Stimulated activated CD8-positive, alpha-beta memory T cell treated with anti-CD3 and anti-CD28 coated beads, Interleukin-4, amount 100 ng/mL, for 24 hours (primary cell): ENCODE measurements around the gene POMP.
"Not testable (repeated sequence)": the region's sequence is repeated elsewhere in the genome, so short reads cannot be mapped to it uniquely, and the experiment has no call there.

Experiments
- DNase-seq: peaks from one replicate; pipeline ENCODE4 v3.0.0-alpha.2; 2020; ENCODE audit warnings: low read depth

Gene POMP

GRCh38 chr13:28637714-28638355, 21.1 kb upstream of the POMP start:
- DNase-seq: no peak

DNA sequence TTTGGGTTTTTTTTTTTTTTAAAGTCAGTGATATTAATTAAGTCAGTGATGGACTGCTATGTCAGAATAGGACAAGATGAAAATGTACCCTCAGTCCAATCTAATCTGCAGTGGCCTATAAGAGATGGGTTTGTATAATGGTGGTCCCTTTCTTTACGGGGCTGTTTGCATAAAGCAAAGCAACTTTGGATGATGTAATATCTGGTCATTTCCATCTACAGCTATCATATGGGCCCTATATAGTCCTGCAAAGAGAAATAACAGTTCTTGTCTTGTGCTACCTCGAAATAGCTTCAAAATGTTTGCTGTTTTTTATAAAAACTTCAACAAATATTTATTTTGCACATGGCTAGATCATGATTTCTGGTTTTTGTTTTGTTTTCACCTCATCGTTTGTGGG, 20.2 kb upstream of the POMP start:
- no peak for DNase-seq

DNA sequence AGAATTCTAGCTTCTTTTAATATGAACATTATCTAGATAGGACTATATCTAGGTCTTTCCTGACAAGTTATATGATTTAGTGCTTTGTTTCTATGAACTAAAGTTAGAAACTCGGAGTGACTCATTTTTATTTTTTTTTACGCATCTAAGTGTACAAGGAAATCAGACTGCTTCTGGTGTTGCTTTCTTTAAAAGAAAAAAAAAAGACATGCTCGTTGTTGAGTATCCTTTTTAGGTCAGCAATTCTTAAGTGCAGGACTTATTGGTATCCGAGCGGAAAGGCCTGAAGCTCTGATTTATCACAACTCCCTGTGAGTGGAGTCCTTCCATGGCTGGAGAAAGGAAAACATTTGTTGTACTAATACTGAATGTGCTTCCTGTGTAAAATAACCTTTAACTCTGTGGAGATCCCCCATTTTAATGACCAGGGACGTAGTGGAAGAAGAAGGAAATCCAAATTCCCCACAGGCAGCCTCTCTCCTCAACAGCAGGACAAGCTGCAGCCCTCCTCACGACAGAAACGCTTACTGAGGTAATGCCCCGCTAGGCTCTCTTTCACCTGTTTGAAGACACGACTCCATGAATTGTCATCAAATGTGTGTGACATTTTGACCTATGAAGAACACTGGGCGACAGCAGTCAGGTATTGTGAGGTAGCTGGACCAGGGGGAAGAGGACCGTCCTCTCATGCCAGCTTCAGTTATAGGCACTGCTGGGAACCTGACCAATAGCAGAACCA, 17.9 kb upstream of the POMP start:
- DNase-seq: no peak

- no peak for DNase-seq
These were observed 17.4 kb upstream of the POMP start for GRCh38 chr13:28641600-28641926.

DNA sequence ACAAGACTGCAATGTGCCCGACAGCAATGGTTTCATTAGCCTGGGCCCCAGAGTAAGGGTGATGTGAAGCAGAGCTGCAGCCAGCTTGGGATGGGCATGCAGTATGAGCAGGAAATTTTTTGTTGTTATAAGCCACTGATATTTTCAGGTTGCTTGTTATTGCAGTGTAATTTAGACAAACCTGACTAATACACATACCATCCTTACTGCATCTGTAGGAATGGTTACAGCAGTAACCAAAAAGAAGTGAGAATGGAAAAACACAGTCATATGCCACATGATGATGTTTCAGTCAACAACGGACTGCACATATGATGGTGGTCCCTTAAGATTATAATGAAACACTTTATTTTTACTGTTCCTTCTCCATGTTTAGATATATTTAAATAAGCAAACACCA, 8.6 kb upstream of the POMP start:
- no peak for DNase-seq

- DNase-seq: no peak
These were observed 7.0 kb upstream of the POMP start for GRCh38 chr13:28651810-28652401.

DNA sequence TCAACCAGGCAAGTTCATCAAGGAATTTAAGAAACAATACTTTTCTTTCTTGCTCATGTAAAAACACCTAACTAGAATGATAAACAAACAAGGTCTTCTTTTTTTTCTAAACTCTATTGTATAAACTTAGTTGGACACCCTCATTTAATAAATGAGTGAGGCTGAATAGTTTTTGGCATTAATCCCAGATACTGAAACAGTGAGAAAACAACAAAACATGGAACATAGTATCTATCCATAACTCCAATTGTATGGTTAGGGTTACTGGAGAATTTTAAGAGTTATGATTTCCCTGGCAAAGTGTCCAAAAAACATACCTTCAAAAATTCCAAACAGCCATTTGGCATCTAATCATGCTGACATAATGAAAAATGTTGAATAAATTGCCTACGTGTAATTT, 5.8 kb upstream of the POMP start:
- DNase-seq: no peak

GRCh38 chr13:28654276-28654675, 4.7 kb upstream of the POMP start:
- no peak for DNase-seq

- no peak for DNase-seq
These were observed 3.4 kb upstream of the POMP start for GRCh38 chr13:28655561-28655960.

DNA sequence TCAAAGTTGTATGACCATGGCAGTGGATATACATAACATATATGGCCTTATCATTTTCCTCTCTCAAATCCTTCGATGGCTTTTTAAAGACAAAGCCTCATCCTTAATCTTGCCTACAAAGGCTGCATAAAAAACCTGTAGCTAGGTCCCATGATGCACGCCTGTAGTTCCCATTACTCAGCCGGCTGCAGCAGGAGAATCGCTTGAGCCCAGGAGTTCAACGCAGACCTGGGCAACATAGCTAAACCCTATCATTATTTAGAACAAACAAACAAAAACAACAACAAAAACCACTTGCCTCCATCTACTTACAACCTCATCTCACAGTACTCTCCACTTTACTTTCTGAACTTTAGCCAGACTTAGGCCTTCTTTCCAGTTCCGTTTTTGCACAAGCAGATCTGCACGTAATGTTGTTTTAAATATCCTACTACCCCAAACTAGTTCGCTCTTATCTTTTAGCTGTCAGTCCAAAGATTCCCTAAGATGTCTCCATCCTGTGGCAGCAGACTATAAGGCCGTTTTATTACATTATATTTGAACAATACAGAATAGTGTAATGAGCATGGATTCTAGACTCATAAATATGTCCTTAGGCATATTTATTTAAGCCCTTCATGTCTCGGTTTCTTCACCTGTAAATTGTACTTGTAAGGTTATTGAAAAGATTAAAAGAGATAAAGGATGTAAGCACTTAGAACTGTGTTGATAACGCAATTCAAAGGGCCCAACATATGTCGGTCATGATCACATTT, 969 bp upstream of the POMP start:
- no peak for DNase-seq

DNA sequence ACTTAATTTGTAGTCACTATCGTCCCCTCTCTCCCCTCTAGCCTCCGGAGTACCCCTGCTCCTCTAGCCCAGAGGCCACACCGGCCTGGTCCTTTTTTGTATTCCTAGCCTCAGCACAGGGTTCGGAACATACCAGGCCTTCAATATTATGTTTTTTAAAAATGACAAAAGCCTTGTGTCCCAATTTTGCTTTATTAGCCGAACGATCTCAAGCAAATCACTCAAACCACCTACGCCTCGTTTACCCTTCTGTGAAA, 463 bp upstream of the POMP start:
- DNase-seq: no peak

- no peak for DNase-seq
These were observed 666 bp downstream of the POMP start for GRCh38 chr13:28659621-28659970.

DNA sequence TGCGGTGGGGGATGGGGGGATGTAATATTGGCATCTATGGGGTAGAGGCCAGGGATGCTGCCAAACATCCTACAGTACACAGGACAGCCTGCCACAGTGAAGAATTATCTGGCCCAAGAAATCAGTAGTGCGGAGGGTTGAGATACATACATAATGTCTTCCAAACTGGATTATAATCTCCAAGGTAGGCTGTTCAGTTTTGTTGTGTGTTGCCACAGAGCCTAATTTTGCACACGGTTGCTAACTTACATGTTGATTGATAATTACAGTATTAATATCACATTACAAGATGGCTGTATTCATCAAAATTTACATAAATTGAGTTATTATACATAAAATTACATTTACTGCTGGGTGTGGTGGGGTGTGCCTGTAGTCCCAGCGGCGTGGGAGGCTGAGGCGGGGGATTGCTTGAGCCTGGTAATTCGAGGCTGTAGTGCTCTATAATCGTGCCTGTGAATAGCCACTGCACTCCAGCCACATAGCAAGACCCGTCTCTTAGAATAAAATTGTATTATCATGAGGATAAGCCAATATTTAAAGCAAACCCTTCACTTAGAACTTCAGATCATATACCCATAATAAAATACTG, 8.1 kb downstream of the POMP start:
- DNase-seq: no peak

- DNase-seq: no peak
These were observed 12.3 kb downstream of the POMP start for GRCh38 chr13:28671126-28671792.

DNA sequence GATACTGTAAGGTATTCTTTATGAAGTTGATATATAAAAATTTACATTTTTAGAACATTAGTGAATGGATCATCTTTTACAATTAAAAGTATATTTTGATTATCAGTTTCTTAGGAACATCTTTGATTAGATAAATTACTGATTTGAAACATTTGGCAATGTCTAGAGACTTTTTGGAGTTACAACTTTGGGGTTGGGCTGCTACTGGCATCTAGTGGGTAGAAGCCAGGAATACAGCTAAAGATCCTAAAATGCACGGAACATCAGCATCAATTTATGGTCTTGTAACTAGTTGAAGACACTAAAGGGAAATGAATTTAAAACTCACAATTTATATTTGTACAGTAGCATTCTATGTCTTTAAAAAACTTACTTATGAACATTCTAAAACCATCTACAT, 19.9 kb downstream of the POMP start:
- no peak for DNase-seq

GRCh38 chr13:28679628-28680027, 20.7 kb downstream of the POMP start:
- no peak for DNase-seq

- no peak for DNase-seq
These were observed 21.6 kb downstream of the POMP start for GRCh38 chr13:28680541-28680940.

DNA sequence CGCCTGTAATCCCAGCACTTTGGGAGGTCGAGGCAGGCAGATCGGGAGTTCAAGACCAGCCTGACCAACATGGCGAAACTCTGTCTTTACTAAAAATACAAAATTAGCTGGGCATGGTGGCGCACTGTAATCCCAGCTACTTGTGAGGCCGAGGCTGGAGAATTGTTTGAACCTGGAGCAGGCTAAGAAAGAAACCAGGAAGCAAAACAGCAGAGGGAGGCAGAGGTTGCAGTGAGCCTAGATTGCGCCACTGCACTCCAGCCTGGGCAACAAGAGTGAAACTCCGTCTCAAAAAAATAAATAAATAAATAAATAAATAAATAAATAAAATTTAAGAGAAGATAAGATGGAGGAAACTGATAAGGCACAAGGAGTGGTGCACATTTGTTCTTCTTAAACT, 24.2 kb downstream of the POMP start:
- not testable (repeated sequence) for DNase-seq

GRCh38 chr13:28684257-28684656, 25.3 kb downstream of the POMP start:
- no peak for DNase-seq

- DNase-seq: no peak
These were observed 26.2 kb downstream of the POMP start for GRCh38 chr13:28685114-28685513.

- DNase-seq: no peak
These were observed 27.0 kb downstream of the POMP start for GRCh38 chr13:28685892-28686291.
